Panc1 (cell line): ENCODE data around the gene CHRD. TPM values are rescaled to one million over a fixed set of nuclear protein-coding genes. Genes with fewer than 3 reads are reported as not detected.

ENCODE experiments used
- ATAC-seq: fragments of 200-7000 bp; cut with Tn5 transposase; 2 replicates; pipeline ENCODE4 v1.9.1; 2020; ENCODE audit warnings: mild to moderate bottlenecking, moderate library complexity
- BruUV-seq: library from RNA; stranded (reverse); fragments of 400-500 nt; replicated peaks from 2 replicates; lab custom pipeline; 2021; lab: Mats Ljungman, UMichigan
- CTCF ChIA-PET: fragments of 300-600 bp; sonication (Branson Sonifier 250); formaldehyde crosslinking; loops from one replicate; lab custom pipeline; 2022; ENCODE audit warnings: antibody characterized with exemption; lab: Charles Lee
- POLR2A ChIA-PET: fragments of 300-600 bp; sonication (Branson Sonifier 250); formaldehyde crosslinking; loops from one replicate; lab custom pipeline; 2022; ENCODE audit warnings: antibody characterized with exemption; lab: Charles Lee
- DNase-seq: peaks from one replicate; pipeline ENCODE4 v3.0.0-alpha.2; 2010; ENCODE audit warnings: low read depth, low spot score
- H3K27ac ChIP-seq: 2 replicates; pipeline ENCODE4 v1.5.1; 2011; ENCODE audit warnings: mild to moderate bottlenecking, low read length, inconsistent platforms
- H3K27me3 ChIP-seq: fragments of 200-500 bp; sonication (Bioruptor generic); 2 replicates; pipeline ENCODE4 v1.6.0; 2014; ENCODE audit warnings: low read length, inconsistent platforms; ENCODE audit not compliant: control insufficient read depth, insufficient read depth
- H3K36me3 ChIP-seq: fragments of 200-500 bp; sonication (Bioruptor generic); 2 replicates; pipeline ENCODE4 v1.5.1; 2014; ENCODE audit warnings: inconsistent platforms, mild to moderate bottlenecking, low read length, moderate library complexity; ENCODE audit not compliant: control insufficient read depth, insufficient read depth
- H3K4me1 ChIP-seq: 2 replicates; pipeline ENCODE4 v1.5.1; 2011; ENCODE audit warnings: inconsistent platforms, mild to moderate bottlenecking, low read length, moderate library complexity; ENCODE audit not compliant: control insufficient read depth, insufficient read depth
- H3K4me3 ChIP-seq, 2 experiments: 2 replicates each; pipeline ENCODE4 v1.5.1; 2011 to 2012; ENCODE audit warnings: low read depth in 2 of 2, low read length in 2 of 2, mild to moderate bottlenecking in 2 of 2, inconsistent platforms in 1 of 2, moderate library complexity in 1 of 2
- H3K9me3 ChIP-seq: fragments of 200-500 bp; sonication (Bioruptor generic); 2 replicates; pipeline ENCODE4 v1.5.1; 2014; ENCODE audit warnings: low read depth, mild to moderate bottlenecking, inconsistent platforms, low read length, moderate library complexity; ENCODE audit not compliant: control insufficient read depth, insufficient read depth
- POLR2AphosphoS5 ChIP-seq: IDR thresholded peaks from 2 replicates; pipeline ENCODE4 v1.6.1; 2012; ENCODE audit warnings: mild to moderate bottlenecking, low read depth, low read length, moderate library complexity
- SIN3A ChIP-seq: IDR thresholded peaks from 2 replicates; pipeline ENCODE4 v1.6.1; 2012; ENCODE audit warnings: low read depth, mild to moderate bottlenecking, low read length, moderate library complexity, borderline replicate concordance; ENCODE audit not compliant: insufficient read depth
- TCF7L2 ChIP-seq: IDR thresholded peaks from 2 replicates; pipeline ENCODE4 v1.6.1; 2011; ENCODE audit warnings: mild to moderate bottlenecking, low read depth, low read length, inconsistent platforms
- in situ Hi-C: cut with HindIII; loops from 2 replicates; pipeline ENCODE4 v1.10.0; 2016; ENCODE audit warnings: low sequenced_read_pairs, low pct_unique_long_range_greater_than_20kb
- intact Hi-C: fragments of 100-400 bp; cut with micrococcal nuclease; formaldehyde crosslinking; loops from one replicate; pipeline ENCODE4 v1.10.0; 2022; ENCODE audit not compliant: unreplicated experiment
- total RNA-seq: library from RNA; stranded (reverse); gene quantifications from one replicate; pipeline ENCODE4 v1.2.1, GENCODE V29; 2021; ENCODE audit not compliant: unreplicated experiment
- TF ChIP-seq, protein P1 (sequence below): fragments of 450-650 bp; IDR thresholded peaks from 2 replicates; pipeline ENCODE4 v1.5.1; 2017; ENCODE audit warnings: mild to moderate bottlenecking
- TF ChIP-seq, protein P2 (sequence below), 2 experiments: IDR thresholded peaks; 2 replicates each; pipeline ENCODE4 v1.6.1; 2011 to 2012; ENCODE audit warnings: low read depth in 2 of 2, control low read depth in 1 of 2, low read length in 1 of 2, mild to moderate bottlenecking in 1 of 2, moderate library complexity in 1 of 2; ENCODE audit not compliant: insufficient read depth in 1 of 2

Gene CHRD
- total RNA-seq, 1 experiment from 2014 or later, result 1.4 TPM

DNA sequence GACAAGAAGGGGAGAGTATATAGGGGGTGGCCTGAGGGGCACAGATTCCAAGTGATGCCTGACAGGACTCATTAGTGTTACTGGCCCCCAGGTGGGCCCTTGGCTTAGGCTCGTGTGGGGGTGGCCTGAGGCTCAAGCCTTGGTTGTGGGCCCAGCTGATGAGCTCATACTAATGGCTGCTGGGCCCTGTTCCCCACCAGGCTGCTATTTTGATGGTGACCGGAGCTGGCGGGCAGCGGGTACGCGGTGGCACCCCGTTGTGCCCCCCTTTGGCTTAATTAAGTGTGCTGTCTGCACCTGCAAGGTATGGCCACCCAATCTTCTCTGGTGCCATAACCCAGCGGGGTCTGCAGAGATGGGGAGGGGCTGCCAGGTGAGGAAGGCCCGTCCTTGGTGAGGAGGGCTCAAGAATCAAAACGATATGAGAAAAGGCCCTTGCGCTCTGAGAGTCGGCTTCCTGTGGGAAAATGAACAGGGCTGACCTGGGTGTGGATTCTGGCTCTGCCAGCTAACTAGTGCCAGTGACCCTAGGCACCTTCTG lies 7.4 kb downstream of the CHRD start:
- ChIA-PET CTCF (interaction anchor here (1.4 kb wide), 1 partner anchor 16 kb away, joined by 3 read pairs; no protein-coding TSS in a partner anchor), POLR2A (no interaction called here)
- DNase-seq, result no peak
- Histone ChIP-seq H3K9me3 (no peaks in the 10 kb centered on the region), H3K36me3 (no peaks in the 10 kb centered on the region), H3K4me3 (no peak overlapping the region), H3K27ac (no peak overlapping the region), H3K4me1 (no peaks in the 10 kb centered on the region), H3K27me3 (no peaks in the 10 kb centered on the region)
- no TSS peak for BruUV-seq
- TF ChIP-seq TCF7L2 (no peak), POLR2AphosphoS5 (no peak)
- no peak for ATAC-seq
- in situ Hi-C loops, result no loop called here
- intact Hi-C loops, result no loop called here

DNA sequence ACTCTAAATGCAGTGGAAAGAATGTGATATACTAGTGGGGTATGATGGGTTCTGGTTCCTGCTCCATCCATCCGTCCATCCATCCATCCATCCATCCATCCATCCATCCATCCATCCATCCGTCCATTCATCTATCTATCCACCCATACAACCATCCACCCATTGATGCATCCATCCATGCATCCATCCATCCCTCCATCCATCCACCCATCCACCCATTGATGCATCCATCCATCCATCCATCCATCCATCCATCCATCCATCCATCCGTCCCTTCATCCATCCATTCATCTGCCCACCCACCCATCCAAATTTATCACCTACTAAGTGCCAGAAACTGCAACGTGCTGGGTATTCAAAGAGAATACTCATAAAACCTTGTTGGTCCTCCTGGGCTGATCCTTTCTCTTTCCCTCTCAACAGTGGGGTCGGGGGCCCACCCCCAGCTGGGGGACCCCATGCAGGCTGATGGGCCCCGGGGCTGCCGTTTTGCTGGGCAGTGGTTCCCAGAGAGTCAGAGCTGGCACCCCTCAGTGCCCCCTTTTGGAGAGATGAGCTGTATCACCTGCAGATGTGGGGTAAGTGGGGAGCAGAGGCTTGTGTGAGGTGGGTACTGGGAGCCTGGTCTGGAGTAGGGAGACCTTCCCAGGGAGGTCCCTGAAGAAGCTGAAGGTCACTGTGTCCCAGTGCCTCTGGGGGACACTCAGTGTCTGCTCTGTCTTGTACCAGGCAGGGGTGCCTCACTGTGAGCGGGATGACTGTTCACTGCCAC lies 8.5 kb downstream of the CHRD start:
- H3K27ac ChIP-seq, result no peak overlapping the region
- ChIA-PET CTCF (interaction anchor here (1.4 kb wide), 1 partner anchor 17 kb away, joined by 3 read pairs; no protein-coding TSS in a partner anchor), POLR2A (no interaction called here)
- H3K36me3 ChIP-seq, result no peaks in the 10 kb centered on the region
- no peaks in the 10 kb centered on the region for H3K27me3 ChIP-seq
- no peak; the same call in 1 of the 2 replicates for ATAC-seq
- in situ Hi-C loops, result no loop called here
- H3K4me1 ChIP-seq, result no peaks in the 10 kb centered on the region
- no TSS peak for BruUV-seq
- no peak for DNase-seq
- H3K9me3 ChIP-seq, result no peaks in the 10 kb centered on the region
- no peak overlapping the region for H3K4me3 ChIP-seq
- intact Hi-C loops, result no loop called here
- TF ChIP-seq POLR2AphosphoS5, result no peak
- no peak for TF ChIP-seq TCF7L2

DNA sequence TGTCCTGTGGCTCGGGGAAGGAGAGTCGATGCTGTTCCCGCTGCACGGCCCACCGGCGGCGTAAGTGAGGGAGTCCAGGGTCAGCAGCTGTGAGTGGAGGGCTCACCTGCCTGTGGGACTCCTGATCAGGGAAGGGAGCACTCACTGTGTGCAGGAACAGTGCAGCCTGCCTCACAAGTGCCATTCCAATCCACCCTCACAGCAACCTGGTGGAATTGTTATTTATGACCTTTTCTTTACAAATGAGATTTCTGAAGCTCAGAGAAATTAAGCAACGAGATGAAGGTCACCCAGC lies 9.0 kb downstream of the CHRD start:
- Histone ChIP-seq H3K36me3 (no peaks in the 10 kb centered on the region), H3K27me3 (no peaks in the 10 kb centered on the region), H3K4me3 (no peak overlapping the region), H3K9me3 (no peaks in the 10 kb centered on the region), H3K27ac (no peak overlapping the region), H3K4me1 (no peaks in the 10 kb centered on the region)
- POLR2A ChIA-PET, result no interaction called here
- DNase-seq, result no peak
- intact Hi-C loops, result no loop called here
- in situ Hi-C loops, result no loop called here
- CTCF ChIA-PET, result interaction anchor here (2.0 kb wide), 1 partner anchor 17 kb away, joined by 5 read pairs; no protein-coding TSS in a partner anchor
- no TSS peak for BruUV-seq
- no peak for ATAC-seq
- TF ChIP-seq SIN3A (no peak), TCF7L2 (no peak), POLR2AphosphoS5 (no peak)
- TF ChIP-seq, protein P1, sequence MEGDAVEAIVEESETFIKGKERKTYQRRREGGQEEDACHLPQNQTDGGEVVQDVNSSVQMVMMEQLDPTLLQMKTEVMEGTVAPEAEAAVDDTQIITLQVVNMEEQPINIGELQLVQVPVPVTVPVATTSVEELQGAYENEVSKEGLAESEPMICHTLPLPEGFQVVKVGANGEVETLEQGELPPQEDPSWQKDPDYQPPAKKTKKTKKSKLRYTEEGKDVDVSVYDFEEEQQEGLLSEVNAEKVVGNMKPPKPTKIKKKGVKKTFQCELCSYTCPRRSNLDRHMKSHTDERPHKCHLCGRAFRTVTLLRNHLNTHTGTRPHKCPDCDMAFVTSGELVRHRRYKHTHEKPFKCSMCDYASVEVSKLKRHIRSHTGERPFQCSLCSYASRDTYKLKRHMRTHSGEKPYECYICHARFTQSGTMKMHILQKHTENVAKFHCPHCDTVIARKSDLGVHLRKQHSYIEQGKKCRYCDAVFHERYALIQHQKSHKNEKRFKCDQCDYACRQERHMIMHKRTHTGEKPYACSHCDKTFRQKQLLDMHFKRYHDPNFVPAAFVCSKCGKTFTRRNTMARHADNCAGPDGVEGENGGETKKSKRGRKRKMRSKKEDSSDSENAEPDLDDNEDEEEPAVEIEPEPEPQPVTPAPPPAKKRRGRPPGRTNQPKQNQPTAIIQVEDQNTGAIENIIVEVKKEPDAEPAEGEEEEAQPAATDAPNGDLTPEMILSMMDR, result no peak
- TF ChIP-seq, protein P2, sequence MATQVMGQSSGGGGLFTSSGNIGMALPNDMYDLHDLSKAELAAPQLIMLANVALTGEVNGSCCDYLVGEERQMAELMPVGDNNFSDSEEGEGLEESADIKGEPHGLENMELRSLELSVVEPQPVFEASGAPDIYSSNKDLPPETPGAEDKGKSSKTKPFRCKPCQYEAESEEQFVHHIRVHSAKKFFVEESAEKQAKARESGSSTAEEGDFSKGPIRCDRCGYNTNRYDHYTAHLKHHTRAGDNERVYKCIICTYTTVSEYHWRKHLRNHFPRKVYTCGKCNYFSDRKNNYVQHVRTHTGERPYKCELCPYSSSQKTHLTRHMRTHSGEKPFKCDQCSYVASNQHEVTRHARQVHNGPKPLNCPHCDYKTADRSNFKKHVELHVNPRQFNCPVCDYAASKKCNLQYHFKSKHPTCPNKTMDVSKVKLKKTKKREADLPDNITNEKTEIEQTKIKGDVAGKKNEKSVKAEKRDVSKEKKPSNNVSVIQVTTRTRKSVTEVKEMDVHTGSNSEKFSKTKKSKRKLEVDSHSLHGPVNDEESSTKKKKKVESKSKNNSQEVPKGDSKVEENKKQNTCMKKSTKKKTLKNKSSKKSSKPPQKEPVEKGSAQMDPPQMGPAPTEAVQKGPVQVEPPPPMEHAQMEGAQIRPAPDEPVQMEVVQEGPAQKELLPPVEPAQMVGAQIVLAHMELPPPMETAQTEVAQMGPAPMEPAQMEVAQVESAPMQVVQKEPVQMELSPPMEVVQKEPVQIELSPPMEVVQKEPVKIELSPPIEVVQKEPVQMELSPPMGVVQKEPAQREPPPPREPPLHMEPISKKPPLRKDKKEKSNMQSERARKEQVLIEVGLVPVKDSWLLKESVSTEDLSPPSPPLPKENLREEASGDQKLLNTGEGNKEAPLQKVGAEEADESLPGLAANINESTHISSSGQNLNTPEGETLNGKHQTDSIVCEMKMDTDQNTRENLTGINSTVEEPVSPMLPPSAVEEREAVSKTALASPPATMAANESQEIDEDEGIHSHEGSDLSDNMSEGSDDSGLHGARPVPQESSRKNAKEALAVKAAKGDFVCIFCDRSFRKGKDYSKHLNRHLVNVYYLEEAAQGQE (IDR thresholded peaks at IDR 0.05; ENCODE audit: insufficient read depth in 1 of 2, low read depth in 2 of 2, low read length in 1 of 2), result no peak
